MM.1S (cell line): ENCODE results near the gene STAT3.

Source experiments
- CTCF ChIP-seq: fragments of 300-600 bp; sonication (generic); IDR thresholded peaks from 2 replicates; pipeline ENCODE4 v1.5.1; 2016; ENCODE audit warnings: antibody characterized with exemption, low read length, mixed read lengths
- EZH2 ChIP-seq: fragments of 300-600 bp; sonication (generic); optimal IDR thresholded peaks from 2 replicates; pipeline ENCODE3; 2017; ENCODE audit warnings: low read depth, mild to moderate bottlenecking, antibody characterized with exemption, low read length, mixed read lengths
- EZH2phosphoT487 ChIP-seq: fragments of 300-600 bp; sonication (generic); IDR thresholded peaks from 2 replicates; pipeline ENCODE4 v1.6.1; 2018; ENCODE audit warnings: antibody characterized with exemption, low read length

- TF ChIP-seq CTCF (no peak), EZH2phosphoT487 (no peak), EZH2 (no peak)
Observed at GRCh38 chr17:42388381-42389134, at the start of gene STAT3.
